Stimulated activated CD8-positive, alpha-beta memory T cell treated with anti-CD3 and anti-CD28 coated beads, Interleukin-12 subunit alpha, Interleukin-12 subunit beta, amount 100 ng/mL, for 24 hours (primary cell): ENCODE data around the gene SLC24A3.
"Not testable (repeated sequence)": the region's sequence is repeated elsewhere in the genome, so short reads cannot be mapped to it uniquely, and the experiment has no call there.

Experiments
- DNase-seq: peaks from one replicate; pipeline ENCODE4 v3.0.0-alpha.2; 2020; ENCODE audit errors: extremely low read depth

Gene SLC24A3

DNA sequence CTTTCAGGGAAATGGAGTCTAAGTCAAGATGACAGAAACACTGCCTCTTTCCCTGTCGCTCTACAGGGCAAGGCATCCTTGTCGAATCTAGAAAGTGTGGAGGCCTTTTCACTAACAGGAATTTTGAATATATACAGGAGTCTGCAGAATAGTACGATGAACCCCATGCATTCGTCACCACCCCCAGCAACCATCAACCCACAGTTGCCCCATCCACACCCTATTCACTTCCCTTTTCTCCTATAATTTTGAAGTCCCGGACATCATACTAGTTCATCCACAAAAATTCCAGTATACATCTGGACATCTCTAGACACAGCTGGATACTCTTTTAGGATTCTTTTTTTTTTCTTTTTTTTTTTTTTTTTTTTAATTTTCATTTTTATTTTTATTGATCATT is 464.9 kb downstream of the SLC24A3 start:
- DNase-seq, result no peak

DNA sequence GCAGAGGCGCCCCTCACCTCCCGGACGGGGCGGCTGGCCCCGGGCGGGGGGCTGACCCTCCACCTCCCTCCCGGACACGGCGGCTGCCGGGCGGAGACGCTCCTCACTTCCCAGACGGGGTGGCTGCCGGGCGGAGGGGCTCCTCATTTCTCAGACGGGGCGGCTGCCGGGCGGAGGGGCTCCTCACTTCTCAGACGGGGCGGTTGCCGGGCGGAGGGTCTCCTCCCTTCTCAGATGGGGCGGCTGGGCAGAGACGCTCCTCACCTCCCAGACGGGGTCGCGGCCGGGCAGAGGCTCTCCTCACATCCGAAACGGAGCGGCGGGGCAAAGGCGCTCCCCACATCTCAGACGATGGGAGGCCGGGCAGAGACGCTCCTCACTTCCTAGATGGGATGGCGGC is 466.1 kb downstream of the SLC24A3 start:
- DNase-seq, result not testable (repeated sequence)

DNA sequence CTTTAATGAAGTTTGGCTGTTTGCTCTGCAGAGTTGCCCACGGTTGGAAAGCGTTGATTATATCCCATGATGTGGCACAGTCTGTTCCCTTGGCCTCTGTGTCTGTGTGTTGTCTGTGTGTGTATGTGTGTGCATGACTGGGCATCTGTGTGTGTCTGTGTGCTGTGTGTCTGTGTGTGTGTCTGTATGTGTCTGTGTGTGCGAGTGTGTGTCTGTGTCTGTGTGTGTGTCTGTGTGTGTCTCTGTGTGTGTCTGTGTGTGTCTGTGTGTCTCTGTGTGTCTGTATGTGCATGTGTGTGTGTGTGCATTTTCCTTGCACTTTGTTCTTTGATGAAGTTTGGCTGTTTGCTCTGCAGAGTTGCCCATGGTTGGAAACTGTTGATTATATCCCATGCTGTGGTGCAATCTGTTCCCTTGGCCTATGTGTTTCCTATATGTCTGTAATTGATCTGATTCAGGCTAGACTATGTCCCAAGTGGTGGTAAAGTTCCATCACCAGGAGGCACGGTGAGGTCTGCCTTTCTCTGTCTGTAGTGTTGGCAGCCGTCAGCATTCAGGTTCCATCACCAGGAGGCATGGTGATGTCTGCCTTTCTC is 467.6 kb downstream of the SLC24A3 start:
- DNase-seq, result no peak

GRCh38 chr20:19682249-19682648 is 469.8 kb downstream of the SLC24A3 start:
- DNase-seq, result no peak

DNA sequence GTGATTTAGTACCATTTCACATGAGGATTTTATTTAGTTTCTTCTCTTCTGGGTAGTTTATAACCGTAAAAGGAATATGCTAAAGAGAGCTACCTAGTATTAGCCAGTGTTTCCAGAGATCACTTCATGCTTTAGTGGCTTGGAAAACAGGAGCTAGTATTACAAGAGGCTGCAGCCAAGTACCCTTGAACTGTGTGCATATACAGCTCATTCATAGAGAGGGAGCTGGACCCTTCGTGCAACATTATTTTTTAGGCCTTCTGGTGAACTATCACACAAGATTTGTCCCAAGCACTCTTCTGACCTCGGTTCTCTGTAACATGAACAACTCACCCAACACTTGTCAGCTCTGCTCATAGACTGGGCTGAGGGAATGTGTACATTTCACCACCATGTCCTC is 470.7 kb downstream of the SLC24A3 start:
- no peak for DNase-seq

DNA sequence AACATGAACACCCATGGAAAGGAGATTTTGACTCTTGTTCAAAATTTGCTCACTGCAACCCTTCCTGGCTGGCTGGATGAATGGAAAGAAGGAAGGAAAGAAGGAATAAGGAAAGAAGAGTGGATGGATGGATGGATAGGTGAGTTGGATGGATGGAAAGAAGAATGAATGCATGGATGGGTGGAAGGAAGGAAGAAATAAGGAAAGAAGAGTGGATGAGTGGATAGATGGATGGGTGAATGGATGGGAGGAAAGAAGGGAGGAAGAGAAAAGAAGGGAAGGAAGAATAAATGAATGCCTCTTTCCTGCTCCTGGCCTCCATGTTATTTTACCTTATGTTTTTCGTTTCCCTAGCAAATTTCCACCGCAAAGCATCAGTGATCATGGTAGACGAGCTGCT is 471.4 kb downstream of the SLC24A3 start:
- no peak for DNase-seq

DNA sequence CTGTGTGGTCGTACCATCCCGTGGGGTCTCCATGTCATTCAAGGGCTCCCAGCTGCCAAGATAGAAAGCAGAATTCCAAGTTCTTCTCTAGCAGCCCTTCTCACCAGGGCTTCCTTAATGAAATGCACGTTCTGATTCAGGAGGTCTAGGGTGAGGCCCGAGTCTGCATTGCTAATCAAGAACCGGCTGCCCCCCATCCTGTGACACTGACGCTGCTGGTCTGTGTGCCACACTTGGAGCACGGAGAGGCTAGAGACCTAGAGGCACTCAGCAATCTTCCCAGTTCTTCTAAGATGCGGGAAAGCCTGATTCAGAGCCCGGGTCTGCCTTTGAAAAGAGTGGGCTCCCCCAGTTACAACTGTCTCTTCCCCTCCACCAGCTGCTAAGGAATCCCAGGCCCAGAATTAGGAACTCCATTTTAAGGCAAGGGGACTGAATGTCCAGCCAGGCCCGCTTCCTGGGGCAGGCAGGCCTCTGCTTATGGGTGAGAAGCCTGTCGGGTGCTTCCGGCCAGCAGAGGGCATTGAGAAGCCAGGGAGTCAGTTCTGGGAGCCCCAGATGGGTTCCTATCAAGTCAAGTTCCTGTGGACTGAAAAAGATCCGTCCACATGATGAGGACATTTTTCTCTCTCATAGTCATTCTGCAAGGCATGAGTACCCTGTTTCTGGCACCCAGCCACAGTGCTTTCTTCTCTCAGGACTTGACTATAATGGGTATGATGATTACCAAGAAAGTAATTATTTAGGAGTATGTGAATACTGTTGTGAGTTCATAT is 475.8 kb downstream of the SLC24A3 start:
- DNase-seq, result no peak

- no peak for DNase-seq
Measured at GRCh38 chr20:19690462-19690861, 478.0 kb downstream of the SLC24A3 start.

DNA sequence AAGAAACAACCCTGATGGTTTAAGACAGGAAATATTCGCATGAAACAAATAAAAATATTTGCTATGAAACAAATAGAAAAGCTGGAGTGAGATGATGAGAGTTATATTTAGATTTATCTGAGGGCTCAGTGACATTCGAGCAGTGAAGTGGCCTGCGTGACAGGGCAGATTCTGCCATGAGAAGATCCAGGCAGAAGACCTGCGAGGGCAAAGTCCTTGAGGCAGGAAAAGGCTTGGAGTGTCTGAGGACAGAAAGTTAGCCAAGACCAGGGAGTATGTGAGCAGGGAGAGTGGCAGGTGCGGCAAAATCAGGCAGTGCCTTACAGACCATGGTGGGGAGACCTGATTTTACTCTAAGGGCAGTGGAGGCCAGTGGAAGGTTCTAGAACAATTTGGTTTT is 478.7 kb downstream of the SLC24A3 start:
- no peak for DNase-seq

DNA sequence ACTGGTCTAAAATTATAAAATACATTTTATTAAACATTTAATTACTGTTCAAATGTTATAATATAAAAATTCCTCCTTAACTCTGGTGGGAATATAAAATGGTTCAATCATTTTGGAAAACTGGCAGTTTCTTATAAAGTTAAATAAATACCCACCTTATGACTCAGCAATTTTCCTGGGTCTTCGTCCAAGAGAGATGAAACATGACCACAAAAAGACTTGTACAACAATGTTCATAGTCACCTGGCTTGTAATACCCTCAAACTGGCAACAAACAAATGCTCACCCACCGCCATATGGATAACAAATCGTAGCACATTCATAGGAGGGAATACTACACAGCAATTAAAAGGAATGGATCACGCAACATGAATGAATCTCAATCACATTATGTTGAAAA is 479.7 kb downstream of the SLC24A3 start:
- DNase-seq, result no peak

DNA sequence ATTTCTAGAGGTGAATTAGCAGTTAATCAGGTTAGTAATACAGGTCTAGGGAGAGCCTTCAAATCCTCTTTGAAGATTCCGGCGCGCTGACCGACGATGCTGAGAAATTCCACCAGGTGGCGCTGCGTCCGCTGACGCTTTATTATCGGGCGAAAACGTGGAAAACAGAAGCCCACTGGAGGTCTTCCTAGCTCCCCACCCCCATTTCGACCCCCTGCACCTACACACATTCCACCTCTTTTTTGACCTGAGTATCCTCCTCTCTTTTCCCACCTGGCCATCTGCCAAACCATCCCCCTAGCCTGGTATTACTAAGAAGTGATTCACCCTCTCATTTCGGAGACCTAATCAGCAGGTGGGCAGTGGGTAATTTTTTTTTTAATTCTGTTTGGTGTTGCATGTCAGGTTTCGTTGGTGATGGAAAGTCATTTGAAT is 480.3 kb downstream of the SLC24A3 start:
- no peak for DNase-seq

- DNase-seq, result no peak
Measured at GRCh38 chr20:19693508-19693907, 481.1 kb downstream of the SLC24A3 start.

DNA sequence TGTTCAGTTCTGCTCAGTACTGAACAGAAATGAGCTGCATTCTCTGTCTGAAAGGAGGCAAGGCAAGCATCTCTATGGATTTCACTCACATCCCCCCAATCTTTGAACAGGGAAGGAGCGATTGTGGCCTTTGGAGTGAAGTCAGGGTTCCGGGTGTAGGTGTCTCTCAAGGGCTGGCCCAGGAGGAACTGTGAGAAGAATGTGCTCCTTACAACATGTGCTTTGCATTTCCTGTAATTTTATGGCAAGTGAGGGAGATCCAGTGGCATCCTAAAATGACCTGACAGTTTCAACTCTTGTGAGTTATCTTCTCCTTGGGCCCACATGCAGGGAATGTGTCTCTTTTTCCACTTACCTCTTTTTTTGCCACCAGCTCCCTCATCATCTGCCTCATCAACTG is 482.6 kb downstream of the SLC24A3 start:
- no peak for DNase-seq

DNA sequence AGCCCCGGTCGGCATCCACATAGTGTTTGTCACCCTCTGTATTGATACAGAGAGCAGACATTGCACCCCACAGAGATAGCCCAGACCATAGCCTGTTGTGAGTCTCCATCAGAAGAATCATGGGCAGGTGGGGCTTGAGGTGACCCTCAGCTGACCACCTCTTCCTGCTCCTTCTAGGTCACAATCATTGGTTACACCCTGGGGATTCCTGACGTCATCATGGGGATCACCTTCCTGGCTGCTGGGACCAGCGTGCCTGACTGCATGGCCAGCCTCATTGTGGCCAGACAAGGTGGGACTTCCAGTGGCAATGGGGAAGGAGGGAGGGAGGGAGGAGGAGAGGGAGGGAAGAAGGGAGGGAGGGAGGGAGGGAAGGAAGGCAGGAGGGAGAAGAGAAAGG is 484.2 kb downstream of the SLC24A3 start:
- no peak for DNase-seq

GRCh38 chr20:19697415-19697814 is 485.0 kb downstream of the SLC24A3 start:
- DNase-seq, result no peak

- no peak for DNase-seq
Measured at GRCh38 chr20:19699180-19699971, 486.9 kb downstream of the SLC24A3 start.

GRCh38 chr20:19701429-19701828 is 489.0 kb downstream of the SLC24A3 start:
- no peak for DNase-seq

GRCh38 chr20:19706463-19706862 is 494.0 kb downstream of the SLC24A3 start:
- DNase-seq, result no peak

- no peak for DNase-seq
Measured at GRCh38 chr20:19709635-19710335, 497.3 kb downstream of the SLC24A3 start.

GRCh38 chr20:19710336-19711120 is 498.1 kb downstream of the SLC24A3 start:
- DNase-seq, result no peak

GRCh38 chr20:19711126-19711525 is 498.7 kb downstream of the SLC24A3 start:
- no peak for DNase-seq
